ENCODE data around the gene MGRN1. TPM values are rescaled to one million over a fixed set of nuclear protein-coding genes. Genes with fewer than 3 reads are reported as not detected.
"Not testable (repeated sequence)": the region's sequence is repeated elsewhere in the genome, so short reads cannot be mapped to it uniquely, and the experiment has no call there.

The MGRN1 gene
- total RNA-seq, 1 donor from 2014 or later = 45.3 TPM

DNA sequence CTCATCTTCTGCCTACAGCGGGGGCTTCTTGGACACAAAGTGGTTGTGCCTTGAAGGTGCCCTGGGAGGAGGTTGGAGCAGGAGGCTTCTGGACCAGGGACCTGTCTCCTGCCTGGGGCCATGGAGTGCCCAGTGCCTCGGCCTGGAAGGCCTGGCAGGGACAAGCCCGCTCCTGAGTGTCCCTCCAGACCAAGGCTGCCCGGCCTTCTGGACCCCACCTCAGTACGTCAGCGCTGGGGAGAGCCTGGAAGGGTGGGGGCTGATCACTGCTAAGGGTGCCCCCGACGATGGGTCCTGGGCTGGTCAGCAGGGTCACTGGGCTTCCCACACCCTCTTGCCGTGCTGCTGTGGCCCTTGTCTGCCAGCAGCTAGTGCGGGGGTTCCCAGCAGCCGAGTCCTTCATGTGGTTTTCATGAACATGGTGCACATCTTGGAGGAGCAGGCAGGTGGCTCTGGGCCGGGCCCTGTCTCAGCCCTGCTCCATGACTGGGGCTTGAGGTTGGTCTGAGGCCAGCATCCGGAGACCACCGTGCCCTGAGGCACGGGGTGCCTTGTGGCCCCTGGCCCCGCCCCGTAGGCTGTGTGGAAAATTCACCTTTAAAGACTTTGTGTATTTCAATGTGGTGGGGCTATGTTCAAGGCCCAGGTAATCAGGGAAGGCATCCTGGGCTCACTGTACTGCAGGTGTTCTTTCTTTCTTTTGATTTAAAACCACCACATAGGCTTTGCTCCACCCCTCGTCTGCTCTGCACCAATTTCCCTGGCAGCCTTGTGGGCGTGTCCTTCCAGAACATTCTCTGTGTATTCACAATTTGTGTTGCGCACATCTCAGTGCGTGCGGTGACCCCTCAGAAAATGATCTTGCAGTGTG is 22.4 kb downstream of the MGRN1 start:
- no peak for DNase-seq (ENCODE audit: low spot score)
- intact Hi-C loops (cut with DNase I) = no loop called here

GRCh38 chr16:4647644-4647980 is 23.0 kb downstream of the MGRN1 start:
- intact Hi-C loops (cut with DNase I) = no loop called here
- DNase-seq (ENCODE audit: low spot score) = no peak

GRCh38 chr16:4648917-4649316 is 24.3 kb downstream of the MGRN1 start:
- DNase-seq (ENCODE audit: low spot score) = no peak
- intact Hi-C loops (cut with DNase I) = no loop called here

DNA sequence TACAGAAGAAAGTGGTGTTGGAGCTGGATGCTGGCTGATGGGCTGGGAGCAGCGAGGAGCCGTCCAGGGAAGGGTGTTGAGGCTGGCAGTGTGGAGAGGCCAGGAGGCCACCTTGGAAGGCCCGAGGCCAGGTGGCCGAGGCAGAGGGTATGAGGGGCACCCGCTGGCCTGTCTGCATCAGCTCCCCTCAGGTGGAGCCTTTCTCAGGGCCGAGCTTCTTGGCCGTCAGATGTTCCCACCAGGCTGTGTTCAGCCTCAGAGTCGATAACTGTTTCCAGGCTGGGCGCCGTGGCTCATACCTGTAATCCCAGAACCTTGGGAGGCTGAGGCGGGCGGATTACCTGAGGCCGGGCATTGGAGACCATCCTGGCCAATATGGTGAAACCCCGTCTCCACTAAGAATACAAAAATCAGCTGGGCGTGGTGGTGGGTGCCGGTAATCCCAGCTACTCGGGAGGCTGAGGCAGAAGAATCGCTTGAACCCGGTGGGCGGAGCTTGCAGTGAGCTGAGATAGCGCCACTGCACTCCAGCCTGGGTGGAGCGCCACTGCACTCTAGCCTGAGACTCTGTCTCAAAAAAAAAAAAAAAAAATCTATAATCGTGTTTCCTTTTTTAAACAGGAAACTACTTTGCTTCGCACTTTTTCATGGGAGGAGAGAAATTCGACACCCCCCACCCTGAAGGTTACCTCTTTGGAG is 25.3 kb downstream of the MGRN1 start:
- DNase-seq (ENCODE audit: low spot score) = no peak
- intact Hi-C loops (cut with DNase I) = no loop called here

DNA sequence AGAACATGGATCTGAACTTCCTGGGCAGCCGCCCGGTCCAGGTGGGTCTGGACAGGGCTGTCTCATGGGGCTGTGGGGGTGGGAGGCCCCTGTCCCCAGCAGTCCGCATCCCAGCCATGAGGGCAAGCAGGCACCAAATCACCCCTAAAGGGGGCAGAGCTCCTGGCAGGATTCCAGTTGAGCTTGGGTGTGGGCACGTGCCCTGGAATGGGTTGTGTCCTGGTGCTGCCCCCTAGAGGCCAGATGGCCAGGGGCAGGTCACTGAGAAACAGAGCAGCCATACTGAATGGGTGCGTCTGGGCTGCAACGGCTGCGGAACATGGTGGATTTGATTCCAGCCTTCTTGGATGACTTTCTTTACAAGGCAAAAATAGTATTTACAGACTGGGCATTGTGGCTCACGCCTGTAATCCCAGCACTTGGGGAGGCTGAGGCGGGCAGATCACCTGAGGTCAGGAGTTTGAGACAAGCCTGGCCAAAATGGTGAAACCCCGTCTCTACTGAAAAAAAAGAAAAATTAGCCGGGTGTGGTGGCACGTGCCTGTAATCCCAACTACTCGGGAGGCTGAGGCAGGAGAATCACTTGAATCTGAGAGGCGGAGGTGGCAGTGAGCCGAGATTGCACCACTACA is 25.9 kb downstream of the MGRN1 start:
- DNase-seq (ENCODE audit: low spot score); intact Hi-C loops (cut with DNase I): not testable (repeated sequence)

GRCh38 chr16:4651827-4652226 is 27.2 kb downstream of the MGRN1 start:
- DNase-seq (ENCODE audit: low spot score) = no peak
- intact Hi-C loops (cut with DNase I) = no loop called here

- DNase-seq (ENCODE audit: low spot score) = no peak
- intact Hi-C loops (cut with DNase I) = no loop called here
Observed at GRCh38 chr16:4652561-4652960, 27.9 kb downstream of the MGRN1 start.

DNA sequence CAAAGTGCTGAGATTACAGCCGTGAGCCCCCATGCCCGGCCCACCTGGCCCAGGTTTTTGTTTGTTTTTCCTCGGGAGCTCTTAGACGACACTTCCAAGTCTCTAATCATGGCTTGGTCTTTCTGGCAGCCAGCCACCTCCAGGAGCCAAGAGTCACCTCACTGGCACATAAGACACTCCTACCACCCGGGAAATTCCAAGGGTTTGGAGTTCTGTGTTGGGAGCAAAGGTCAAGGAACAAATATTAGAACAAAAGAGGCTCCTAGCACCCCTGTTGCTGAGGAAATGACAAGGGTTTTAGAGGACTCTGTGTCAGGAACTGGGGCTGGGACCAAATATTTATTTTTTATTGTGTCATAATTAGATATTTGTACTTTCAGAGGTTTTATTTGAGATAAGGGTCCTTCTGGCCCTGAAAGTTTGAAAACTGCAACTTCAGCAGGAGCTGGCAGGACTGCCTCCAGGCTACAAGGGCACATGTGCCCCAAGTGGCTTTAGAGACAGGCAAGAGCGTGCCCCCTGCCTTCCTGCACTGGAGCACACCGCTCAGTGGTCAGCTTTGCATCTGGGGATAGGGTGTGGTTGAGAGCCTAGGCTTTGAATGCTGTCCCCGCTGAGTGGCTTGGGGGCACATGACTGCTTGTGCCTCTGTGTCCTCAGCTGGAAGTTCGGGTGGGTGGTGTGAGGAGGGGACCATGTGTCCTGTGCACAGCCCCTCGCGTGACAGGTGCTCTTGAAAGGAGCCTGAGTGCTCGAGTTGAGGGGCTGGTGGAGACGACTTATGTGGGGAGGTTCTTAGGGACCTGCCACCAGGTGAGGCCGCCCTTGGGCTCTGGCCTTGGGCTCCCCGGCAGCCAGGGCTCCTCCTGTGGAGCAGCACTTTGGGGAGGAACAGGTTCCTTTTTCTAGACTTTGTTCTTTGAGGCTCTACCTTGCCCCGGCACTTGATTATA is 29.7 kb downstream of the MGRN1 start:
- no peak for DNase-seq (ENCODE audit: low spot score)
- intact Hi-C loops (cut with DNase I) = no loop called here

DNA sequence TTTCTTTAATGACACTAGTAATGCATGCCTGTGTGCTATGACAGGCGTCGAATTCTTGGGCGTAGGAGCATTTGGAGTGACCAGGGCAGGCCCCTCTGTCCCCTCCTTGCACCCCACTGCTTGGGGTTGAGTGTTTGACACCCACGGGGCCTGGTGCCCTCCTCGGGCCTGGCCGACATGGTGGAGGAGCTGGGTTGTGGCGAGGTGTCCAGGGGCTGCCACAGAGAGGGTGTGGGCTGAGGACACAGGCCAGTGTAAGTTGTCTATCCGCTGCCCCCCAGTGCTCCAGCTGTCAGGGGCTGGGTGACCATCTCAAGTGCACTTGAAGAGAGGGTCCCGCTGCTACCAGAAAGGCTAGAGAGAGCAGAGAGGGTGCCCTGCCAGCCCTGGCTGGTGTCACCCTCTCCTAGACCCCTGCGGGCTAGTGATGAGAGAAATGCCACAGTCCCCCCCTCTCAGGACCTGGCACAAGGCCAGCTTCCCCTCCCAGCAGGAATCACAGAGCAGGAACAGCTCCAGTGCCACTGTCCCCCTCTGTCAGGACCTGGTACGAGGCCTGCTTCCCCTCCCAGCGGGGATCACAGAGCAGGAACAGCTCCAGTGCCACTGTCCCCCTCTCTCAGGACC is 30.5 kb downstream of the MGRN1 start:
- DNase-seq (ENCODE audit: low spot score) = no peak
- intact Hi-C loops (cut with DNase I) = no loop called here

- intact Hi-C loops (cut with DNase I) = no loop called here
- no peak for DNase-seq (ENCODE audit: low spot score)
Observed at GRCh38 chr16:4655801-4656200, 31.2 kb downstream of the MGRN1 start.

DNA sequence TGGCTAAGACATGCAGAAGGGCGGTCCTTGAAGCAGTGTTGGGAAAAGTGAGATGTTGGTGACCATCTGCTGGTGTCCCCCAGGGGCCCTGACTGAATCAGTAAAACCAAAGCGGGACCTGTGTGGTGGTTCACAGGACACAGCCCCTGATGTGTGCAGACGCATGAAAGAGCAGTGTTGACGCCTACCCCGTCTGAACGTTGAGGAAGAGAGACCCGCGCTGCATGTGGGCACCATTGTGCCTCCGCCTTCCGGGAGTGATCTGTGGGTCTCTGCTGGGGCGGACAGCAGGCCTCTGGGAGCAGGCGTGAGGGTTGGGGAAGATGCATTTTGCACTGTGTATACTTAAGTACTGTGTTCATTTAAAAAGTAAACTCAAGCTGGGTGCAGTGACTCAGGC is 31.6 kb downstream of the MGRN1 start:
- intact Hi-C loops (cut with DNase I) = no loop called here
- no peak for DNase-seq (ENCODE audit: low spot score)

DNA sequence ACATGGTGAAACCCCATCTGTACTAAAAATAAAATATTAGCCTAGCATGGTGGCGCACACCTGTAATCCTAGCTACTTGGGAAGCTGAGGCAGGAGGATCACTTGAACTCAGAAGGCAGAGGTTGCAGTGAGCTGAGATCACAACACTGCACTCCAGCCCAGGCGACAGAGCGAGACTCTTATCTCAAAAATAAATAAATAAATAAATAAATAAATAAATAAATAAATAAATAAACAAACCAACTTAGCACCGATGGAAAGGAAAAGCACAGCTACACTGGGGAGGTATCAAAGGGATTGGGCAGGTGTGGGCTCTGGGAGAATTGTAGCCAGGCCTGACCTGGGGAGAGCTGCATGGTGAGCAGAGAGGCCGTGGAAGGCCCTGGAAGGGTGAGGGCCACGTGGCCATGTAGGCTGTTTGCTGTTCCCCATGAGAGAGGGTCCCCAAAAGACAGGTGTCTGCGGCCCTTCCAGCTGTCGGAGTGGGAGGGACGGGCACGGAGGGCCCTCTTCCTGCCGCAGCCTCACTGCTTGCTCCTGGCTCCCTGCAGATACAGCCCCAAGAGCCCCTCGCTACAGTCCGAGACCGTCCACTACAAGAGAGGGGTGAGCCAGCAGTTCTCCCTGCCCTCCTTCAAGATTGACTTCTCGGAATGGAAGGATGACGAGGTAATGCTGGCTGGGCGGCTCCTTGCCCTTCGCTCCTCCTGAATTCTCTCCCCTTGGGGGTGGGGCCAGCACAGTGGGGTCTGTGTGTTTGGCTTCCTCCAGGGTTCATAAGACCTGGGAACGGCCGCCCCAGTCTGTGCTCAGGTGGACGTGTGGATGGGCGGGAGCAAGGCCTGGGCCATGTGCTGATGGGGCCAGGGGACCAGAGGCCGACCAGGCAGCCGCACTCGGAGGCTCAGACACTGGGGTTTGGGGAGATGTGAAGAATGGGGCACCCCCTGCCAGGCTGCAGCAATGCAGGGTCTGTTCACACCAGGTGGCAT is 32.4 kb downstream of the MGRN1 start:
- intact Hi-C loops (cut with DNase I) = no loop called here
- no peak for DNase-seq (ENCODE audit: low spot score)

DNA sequence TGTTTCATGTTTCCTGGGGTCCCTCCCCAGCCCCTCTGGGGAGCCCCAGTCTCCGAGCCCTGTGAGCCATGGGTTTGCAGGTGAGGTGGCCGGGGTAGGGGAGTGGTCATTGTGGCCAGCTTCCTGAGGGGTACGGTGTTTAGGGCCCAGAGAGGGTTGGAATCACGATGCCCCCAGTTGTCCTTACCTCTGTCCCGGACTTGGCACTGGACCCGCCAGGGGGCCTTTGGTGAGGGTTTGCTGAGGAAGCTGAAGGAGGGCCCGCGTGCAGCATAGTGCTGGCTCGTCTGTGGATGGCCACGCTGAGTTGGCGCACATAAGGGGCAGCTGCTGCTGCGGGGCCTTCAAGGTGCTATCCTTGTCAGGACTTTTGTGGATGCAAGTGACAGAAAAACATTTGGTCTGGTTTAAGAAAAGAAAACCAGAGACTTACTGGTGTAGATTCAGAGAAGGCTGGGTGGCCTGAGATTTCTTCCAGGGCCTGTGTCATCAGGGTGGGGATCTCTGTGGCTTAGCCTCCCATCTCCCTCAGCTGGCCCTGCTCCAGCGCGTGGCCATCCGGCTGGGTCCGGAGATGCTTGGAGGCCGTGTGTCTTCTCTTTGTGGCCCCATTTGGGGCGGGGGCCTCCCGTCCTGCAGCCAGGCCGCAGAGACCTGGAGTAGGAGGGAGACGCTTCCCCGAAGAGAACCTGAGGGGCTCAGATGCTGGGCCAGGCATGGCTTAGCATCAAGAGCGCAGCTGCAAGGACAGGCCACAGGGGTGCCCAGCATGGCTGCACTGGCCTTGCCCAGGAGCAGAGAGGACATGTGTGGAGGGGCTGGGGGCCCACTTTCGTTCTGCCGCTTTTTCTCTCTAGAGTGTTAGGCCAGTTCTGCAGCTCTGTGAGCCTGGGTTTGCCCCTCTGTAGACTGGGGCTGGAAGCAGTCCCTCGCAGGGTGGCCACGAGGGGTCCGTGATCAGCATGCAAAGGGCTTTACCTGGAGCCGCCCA is 35.0 kb downstream of the MGRN1 start:
- no peak for DNase-seq (ENCODE audit: low spot score)
- intact Hi-C loops (cut with DNase I) = no loop called here

GRCh38 chr16:4660454-4661007 is 35.9 kb downstream of the MGRN1 start:
- DNase-seq (ENCODE audit: low spot score) = no peak
- intact Hi-C loops (cut with DNase I) = no loop called here

DNA sequence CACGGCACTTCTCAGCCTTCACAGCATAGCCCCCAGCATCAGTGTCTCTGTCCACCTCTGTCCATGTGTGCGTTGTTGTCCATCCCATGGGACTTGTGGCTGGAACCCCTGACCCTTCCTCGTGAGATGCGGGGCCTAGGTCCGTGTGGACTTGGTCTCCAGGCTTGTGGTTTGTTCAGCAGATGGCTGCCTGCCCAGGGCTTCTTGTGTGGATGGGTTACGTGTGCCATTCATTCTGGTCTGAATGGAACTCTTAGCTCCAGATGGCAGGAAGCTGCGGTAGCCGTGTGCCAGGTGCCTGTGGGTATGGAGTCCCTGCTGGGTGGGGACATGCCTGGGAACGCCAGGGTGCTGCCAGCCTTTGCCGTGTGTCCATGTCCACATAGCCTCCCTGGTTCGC is 37.0 kb downstream of the MGRN1 start:
- intact Hi-C loops (cut with DNase I) = no loop called here
- no peak for DNase-seq (ENCODE audit: low spot score)

- no peak for DNase-seq (ENCODE audit: low spot score)
- intact Hi-C loops (cut with DNase I) = no loop called here
Observed at GRCh38 chr16:4663465-4663776, 38.8 kb downstream of the MGRN1 start.

Measured in cardiac septum (tissue), 1 donor.